A673 (cell line): ENCODE data around the gene GPR183. TPM values are rescaled to one million over a fixed set of nuclear protein-coding genes. Genes with fewer than 3 reads are reported as not detected.

Source experiments
- BruUV-seq: library from RNA; stranded (reverse); fragments of 400-500 nt; replicated peaks from 2 replicates; lab custom pipeline; 2021; lab: Mats Ljungman, UMichigan
- CTCF ChIA-PET: fragments of 300-600 bp; sonication (Branson Sonifier 250); formaldehyde crosslinking; loops from one replicate; lab custom pipeline; 2022; ENCODE audit warnings: antibody characterized with exemption; lab: Charles Lee
- POLR2A ChIA-PET: fragments of 300-600 bp; sonication (Branson Sonifier 250); formaldehyde crosslinking; loops from one replicate; lab custom pipeline; 2022; ENCODE audit warnings: antibody characterized with exemption; ENCODE audit not compliant: low non-redundant PET; lab: Charles Lee
- DNase-seq: peaks from one replicate; pipeline ENCODE4 v3.0.0-alpha.2; 2015; ENCODE audit warnings: low spot score
- H3K27ac ChIP-seq: fragments of 200-600 bp; sonication (generic); 2 replicates; pipeline ENCODE4 v1.5.1; 2016; ENCODE audit warnings: mixed run types, low read depth, mild to moderate bottlenecking, mixed read lengths, antibody characterized with exemption, low read length; ENCODE audit not compliant: poor library complexity, severe bottlenecking
- H3K27me3 ChIP-seq: fragments of 200-600 bp; sonication (generic); replicated peaks from 2 replicates; pipeline ENCODE4 v1.6.1; 2017; ENCODE audit warnings: mixed run types, low read depth, mild to moderate bottlenecking, mixed read lengths, antibody characterized with exemption, low read length; ENCODE audit not compliant: insufficient read depth, poor library complexity
- H3K36me3 ChIP-seq: fragments of 200-600 bp; sonication (generic); 2 replicates; pipeline ENCODE4 v1.6.1; 2016; ENCODE audit warnings: mixed run types, mild to moderate bottlenecking, mixed read lengths, antibody characterized with exemption, low read length; ENCODE audit not compliant: insufficient read depth, poor library complexity, severe bottlenecking
- H3K4me1 ChIP-seq: fragments of 200-600 bp; sonication (generic); 2 replicates; pipeline ENCODE4 v1.6.1; 2017; ENCODE audit warnings: mixed run types, mild to moderate bottlenecking, mixed read lengths, antibody characterized with exemption, low read length; ENCODE audit not compliant: insufficient read depth, poor library complexity, severe bottlenecking
- H3K4me3 ChIP-seq: fragments of 200-600 bp; sonication (generic); 2 replicates; pipeline ENCODE4 v1.5.1; 2016; ENCODE audit warnings: low read depth, mixed run types, mild to moderate bottlenecking, mixed read lengths, low read length; ENCODE audit not compliant: poor library complexity, severe bottlenecking
- H3K9me3 ChIP-seq: fragments of 200-600 bp; sonication (generic); 2 replicates; pipeline ENCODE4 v1.6.1; 2016; ENCODE audit warnings: mixed run types, low read depth, mild to moderate bottlenecking, mixed read lengths, antibody characterized with exemption, low read length; ENCODE audit not compliant: poor library complexity, severe bottlenecking
- EZH2 ChIP-seq: fragments of 200-600 bp; sonication (generic); IDR thresholded peaks from 2 replicates; pipeline ENCODE4 v1.6.1; 2017; ENCODE audit warnings: borderline replicate concordance, low read depth, mild to moderate bottlenecking, mixed read lengths, antibody characterized with exemption, low read length; ENCODE audit not compliant: poor library complexity, severe bottlenecking
- intact Hi-C: fragments of 100-400 bp; cut with micrococcal nuclease; formaldehyde crosslinking; loops from one replicate; pipeline ENCODE4 v1.10.0; 2022; ENCODE audit not compliant: unreplicated experiment
- total RNA-seq: library from RNA; stranded (reverse); gene quantifications from 2 replicates; pipeline ENCODE4 v1.2.3, GENCODE V29; 2021
- TF ChIP-seq, protein P1 (sequence below): fragments of 300-800, 200-600 bp; sonication (generic); conservative IDR thresholded peaks from 2 replicates; pipeline ENCODE4 v1.5.1; 2017; ENCODE audit warnings: low read depth, mild to moderate bottlenecking, antibody characterized with exemption, low read length, moderate library complexity, mixed read lengths

Gene GPR183
- total RNA-seq, 1 experiment from 2014 or later = not detected

DNA sequence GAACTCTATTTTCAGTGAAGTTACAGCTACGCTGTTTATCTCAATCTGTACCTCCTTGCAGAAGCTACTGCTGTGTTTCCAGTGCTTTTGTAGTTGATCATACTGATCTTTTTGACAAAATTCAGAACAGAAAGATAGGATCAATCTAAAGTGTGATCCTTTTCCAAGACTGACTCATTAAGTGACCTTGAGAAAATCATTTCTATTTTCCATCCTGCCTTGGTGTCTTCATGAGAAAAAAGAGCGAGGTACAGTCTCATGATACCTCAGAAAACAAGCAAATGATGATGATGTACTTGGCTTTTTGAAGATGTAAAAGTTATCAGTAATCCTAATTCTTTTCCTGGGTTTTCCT, 46.0 kb upstream of the GPR183 start:
- DNase-seq = no peak
- Histone ChIP-seq H3K4me1 (no peaks in the 10 kb centered on the region), H3K36me3 (peaks cover 2% of the 10 kb centered on the region), H3K4me3 (no peak overlapping the region), H3K27me3 (no peaks in the 10 kb centered on the region), H3K9me3 (no peaks in the 10 kb centered on the region), H3K27ac (no peak overlapping the region)
- CTCF ChIA-PET = no interaction called here
- TF ChIP-seq, protein P1, sequence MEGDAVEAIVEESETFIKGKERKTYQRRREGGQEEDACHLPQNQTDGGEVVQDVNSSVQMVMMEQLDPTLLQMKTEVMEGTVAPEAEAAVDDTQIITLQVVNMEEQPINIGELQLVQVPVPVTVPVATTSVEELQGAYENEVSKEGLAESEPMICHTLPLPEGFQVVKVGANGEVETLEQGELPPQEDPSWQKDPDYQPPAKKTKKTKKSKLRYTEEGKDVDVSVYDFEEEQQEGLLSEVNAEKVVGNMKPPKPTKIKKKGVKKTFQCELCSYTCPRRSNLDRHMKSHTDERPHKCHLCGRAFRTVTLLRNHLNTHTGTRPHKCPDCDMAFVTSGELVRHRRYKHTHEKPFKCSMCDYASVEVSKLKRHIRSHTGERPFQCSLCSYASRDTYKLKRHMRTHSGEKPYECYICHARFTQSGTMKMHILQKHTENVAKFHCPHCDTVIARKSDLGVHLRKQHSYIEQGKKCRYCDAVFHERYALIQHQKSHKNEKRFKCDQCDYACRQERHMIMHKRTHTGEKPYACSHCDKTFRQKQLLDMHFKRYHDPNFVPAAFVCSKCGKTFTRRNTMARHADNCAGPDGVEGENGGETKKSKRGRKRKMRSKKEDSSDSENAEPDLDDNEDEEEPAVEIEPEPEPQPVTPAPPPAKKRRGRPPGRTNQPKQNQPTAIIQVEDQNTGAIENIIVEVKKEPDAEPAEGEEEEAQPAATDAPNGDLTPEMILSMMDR = no peak
- TF ChIP-seq EZH2 = no peak
- POLR2A ChIA-PET = no interaction called here
- no TSS peak for BruUV-seq
- intact Hi-C loops = no loop called here

DNA sequence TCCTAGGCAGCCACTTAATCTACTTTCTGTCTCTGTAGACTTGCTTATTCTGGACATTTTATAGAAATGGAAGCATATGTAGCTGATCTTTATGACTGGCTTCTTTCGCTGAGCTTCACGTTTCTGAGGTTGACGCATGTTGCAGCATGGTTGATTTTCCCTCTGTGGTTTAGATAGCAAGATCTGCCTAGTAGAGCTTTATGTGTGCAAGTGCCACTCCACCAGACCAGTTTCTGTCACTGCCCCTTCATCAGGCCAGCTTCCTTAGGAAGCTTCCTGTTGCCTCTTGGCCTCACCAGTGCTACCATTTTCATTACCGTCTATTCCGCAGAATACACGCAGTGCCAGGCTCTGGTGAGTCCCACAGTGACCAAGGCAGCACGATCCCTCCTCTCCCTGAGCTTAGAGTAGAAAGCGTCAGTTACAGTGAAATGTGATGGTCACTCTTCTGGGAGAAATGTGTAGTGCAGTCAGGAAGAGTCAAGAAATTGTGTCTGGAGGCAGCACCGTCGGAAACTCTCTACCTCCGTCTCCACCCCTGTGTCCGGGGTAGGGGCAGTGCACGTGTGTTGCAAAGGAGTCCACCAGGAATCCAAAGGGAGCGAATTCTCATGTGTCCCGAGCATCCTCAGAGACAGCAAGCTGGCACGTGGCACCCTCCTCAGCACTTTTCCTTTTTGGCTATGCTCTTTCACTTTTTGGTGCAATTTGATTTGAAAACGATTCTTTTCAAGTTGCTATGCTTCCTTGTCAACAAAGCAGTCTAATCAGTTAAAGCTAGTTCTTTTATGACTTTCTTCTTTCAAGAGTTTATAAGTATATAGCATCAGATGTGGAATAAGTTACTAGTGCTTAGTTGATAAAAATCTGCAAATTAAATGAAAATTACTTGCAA, 45.4 kb upstream of the GPR183 start:
- TF ChIP-seq, protein P1 = no peak
- TF ChIP-seq EZH2 = no peak
- H3K36me3 ChIP-seq = peaks cover 2% of the 10 kb centered on the region

DNA sequence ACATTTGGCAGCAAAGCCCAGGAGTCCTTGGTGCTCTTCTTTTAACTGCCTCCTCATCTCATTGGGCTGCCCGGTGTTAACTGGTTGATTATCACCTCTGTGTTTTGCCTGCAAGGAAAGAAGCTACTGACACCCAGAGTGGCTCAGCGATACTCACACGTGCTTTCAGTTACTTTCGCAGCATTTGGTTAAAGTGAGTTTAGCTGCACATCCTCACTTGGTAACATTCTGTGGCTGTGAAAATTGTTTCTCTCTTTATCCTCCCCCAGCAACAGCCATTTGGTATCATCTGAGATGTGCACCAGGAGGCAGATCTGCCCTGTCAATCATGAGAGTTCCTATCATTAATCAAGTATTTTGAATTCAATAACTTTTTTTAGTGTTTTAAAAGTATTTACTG, 44.6 kb upstream of the GPR183 start:
- no TSS peak for BruUV-seq
- intact Hi-C loops = no loop called here
- H3K36me3 ChIP-seq = peaks cover 2% of the 10 kb centered on the region
- H3K27ac ChIP-seq = no peak overlapping the region
- no peaks in the 10 kb centered on the region for H3K4me1 ChIP-seq
- ChIA-PET POLR2A (no interaction called here), CTCF (no interaction called here)
- H3K9me3 ChIP-seq = no peaks in the 10 kb centered on the region
- no peak for TF ChIP-seq EZH2
- TF ChIP-seq, protein P1 = no peak
- DNase-seq = no peak
- no peaks in the 10 kb centered on the region for H3K27me3 ChIP-seq
- no peak overlapping the region for H3K4me3 ChIP-seq

More for the DNA sequence above, 45.4 kb upstream of the GPR183 start:
- Histone ChIP-seq H3K27ac (no peak overlapping the region), H3K4me3 (no peak overlapping the region), H3K27me3 (no peaks in the 10 kb centered on the region), H3K4me1 (no peaks in the 10 kb centered on the region), H3K9me3 (no peaks in the 10 kb centered on the region)
- no peak for DNase-seq
- ChIA-PET CTCF (no interaction called here), POLR2A (no interaction called here)
- no TSS peak for BruUV-seq
- intact Hi-C loops = no loop called here
